ENCODE data around the gene ANKRD65.
"Not testable (repeated sequence)": the region's sequence is repeated elsewhere in the genome, so short reads cannot be mapped to it uniquely, and the experiment has no call there.

The ANKRD65 gene

GRCh38 chr1:1371746-1372711 lies 49.0 kb downstream of the ANKRD65 start:
- DNase-seq (ENCODE audit: low read depth in 2 of 2), result peak; percentile 64 to 66

- DNase-seq (ENCODE audit: low read depth in 2 of 2), result peak in 1 of 2 donors; percentile 21
These were observed 49.7 kb downstream of the ANKRD65 start for GRCh38 chr1:1371364-1371745.

- DNase-seq (ENCODE audit: low read depth in 2 of 2), result no peak
These were observed 50.2 kb downstream of the ANKRD65 start for GRCh38 chr1:1370771-1371300.

DNA sequence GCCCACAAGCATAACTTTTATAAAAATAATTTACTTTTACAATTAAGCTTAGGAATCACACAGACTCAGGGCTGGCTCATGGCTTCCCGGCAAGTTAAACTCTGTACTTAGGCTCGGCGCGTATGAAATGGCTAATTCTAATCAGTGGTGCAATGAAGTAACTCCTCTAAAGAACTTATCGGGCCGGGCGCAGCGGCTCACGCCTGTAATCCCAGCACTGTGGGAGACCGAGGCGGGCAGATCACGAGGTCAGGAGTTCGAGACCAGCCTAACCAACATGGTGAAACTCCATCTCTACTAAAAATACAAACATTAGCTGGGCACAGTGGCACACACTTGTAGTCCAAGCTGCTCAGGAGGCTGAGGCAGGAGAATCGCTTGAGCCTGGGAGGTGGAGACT lies 51.0 kb downstream of the ANKRD65 start:
- not testable (repeated sequence) for DNase-seq (ENCODE audit: low read depth in 2 of 2)
